ENCODE measurements around the gene TSEN34.
A peak's percentile ranks its signal among the peaks of the same experiment; 100 is the strongest.

The TSEN34 gene

DNA sequence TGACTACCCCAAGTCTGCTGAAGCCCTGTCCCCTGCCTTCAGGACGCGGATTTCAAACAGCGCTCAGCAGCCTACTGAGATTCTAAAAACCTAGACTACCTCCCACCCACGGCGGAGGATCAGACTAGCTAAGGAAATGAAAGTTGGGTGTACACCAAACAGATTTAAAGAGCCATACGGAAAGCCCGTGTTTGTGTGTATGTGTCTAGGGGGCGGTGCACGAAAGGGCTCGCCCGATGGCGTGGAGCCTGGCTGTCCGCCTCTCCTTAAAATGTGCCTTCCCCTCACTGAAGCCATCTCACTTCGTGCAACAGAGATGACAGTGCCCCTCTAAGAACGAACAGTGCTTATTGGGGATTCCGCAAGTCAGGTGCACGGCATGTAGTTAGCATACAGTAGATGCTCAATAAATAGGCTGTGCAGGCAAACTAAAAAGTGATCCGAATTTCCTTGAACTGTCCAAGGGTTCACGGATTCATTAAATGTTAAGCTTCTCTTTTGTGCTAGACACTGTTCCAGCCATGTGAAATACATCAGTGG is 32.2 kb upstream of the TSEN34 start:
- no peak for DNase-seq (ENCODE audit: low read depth, low spot score)

GRCh38 chr19:54159352-54160181 is 31.5 kb upstream of the TSEN34 start, which contains the start of gene LENG1:
Gene LENG1 (minus strand): TSS chr19:54159721. CDS start chr19:54159695, 26 bp downstream.
- DNase-seq (ENCODE audit: low read depth, low spot score), result peak; percentile 99
- H3K9me3 ChIP-seq (ENCODE audit: low read depth, low read length), result no peaks in the 10 kb centered on the region
- peak within 1 kb of the TSS; percentile 97 for H3K4me3 ChIP-seq
- peak within 1 kb of the TSS; percentile 91 for H3K9ac ChIP-seq (ENCODE audit: insufficient read length)
- peak within 1 kb of the TSS; percentile 93 for H3K27ac ChIP-seq
- TF ChIP-seq POLR2AphosphoS5 (IDR thresholded peaks at IDR 0.05; ENCODE audit: borderline replicate concordance, low read depth, low read length), result peak; percentile 74
- TF ChIP-seq EZH2 (IDR thresholded peaks at IDR 0.05), result no peak
- peaks cover 28% of the 10 kb centered on the region for H3K36me3 ChIP-seq (ENCODE audit: insufficient read depth, low read length)

More for the DNA sequence above, 32.2 kb upstream of the TSEN34 start:
- H3K4me3 ChIP-seq, result peak overlapping the region; percentile 92
- no peaks in the 10 kb centered on the region for H3K9me3 ChIP-seq (ENCODE audit: low read depth, low read length)
- H3K36me3 ChIP-seq (ENCODE audit: insufficient read depth, low read length), result peaks cover 35% of the 10 kb centered on the region
- H3K27ac ChIP-seq, result peak overlapping the region; percentile 93; the same call in 1 of the 2 replicates
- no peak for TF ChIP-seq EZH2 (IDR thresholded peaks at IDR 0.05)
- TF ChIP-seq FOXP2 (optimal IDR thresholded peaks at IDR 0.05; ENCODE audit: control extremely low read depth, extremely low read length, insufficient read depth), result no peak
- TF ChIP-seq POLR2AphosphoS5 (IDR thresholded peaks at IDR 0.05; ENCODE audit: borderline replicate concordance, low read depth, low read length), result no peak
- H3K9ac ChIP-seq (ENCODE audit: insufficient read length), result peak overlapping the region; percentile 82

GRCh38 chr19:54160182-54160811 is 30.8 kb upstream of the TSEN34 start:
- TF ChIP-seq EZH2 (IDR thresholded peaks at IDR 0.05) (no peak), POLR2AphosphoS5 (IDR thresholded peaks at IDR 0.05; ENCODE audit: borderline replicate concordance, low read depth, low read length) (no peak), FOXP2 (optimal IDR thresholded peaks at IDR 0.05; ENCODE audit: control extremely low read depth, extremely low read length, insufficient read depth) (no peak)
- Histone ChIP-seq H3K27ac (no peak overlapping the region), H3K9me3 (ENCODE audit: low read depth, low read length) (no peaks in the 10 kb centered on the region), H3K4me3 (peak overlapping the region; percentile 97), H3K36me3 (ENCODE audit: insufficient read depth, low read length) (peaks cover 21% of the 10 kb centered on the region), H3K9ac (ENCODE audit: insufficient read length) (peak overlapping the region; percentile 91)
- DNase-seq (ENCODE audit: low read depth, low spot score), result no peak

DNA sequence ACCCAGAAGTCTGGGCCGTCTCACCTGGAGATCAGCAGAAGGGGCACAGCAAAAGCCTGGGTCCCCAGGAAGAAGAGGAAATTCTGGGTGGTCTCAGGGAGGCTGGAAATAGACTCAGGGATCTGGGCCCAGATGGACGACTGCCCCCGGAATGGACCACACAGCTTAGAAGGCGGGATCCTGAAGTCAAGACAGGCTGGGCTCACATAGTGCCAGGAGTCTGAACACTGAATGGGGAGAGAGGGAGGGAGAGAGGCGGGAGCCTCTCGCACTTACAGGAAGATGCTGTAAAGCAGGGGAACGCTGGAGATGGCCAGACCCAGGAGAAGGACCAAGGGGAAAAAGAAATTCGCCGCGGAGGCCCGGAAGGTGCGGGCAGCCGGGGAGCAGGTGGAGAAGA is 30.3 kb upstream of the TSEN34 start:
- TF ChIP-seq POLR2AphosphoS5 (IDR thresholded peaks at IDR 0.05; ENCODE audit: borderline replicate concordance, low read depth, low read length) (no peak), FOXP2 (optimal IDR thresholded peaks at IDR 0.05; ENCODE audit: control extremely low read depth, extremely low read length, insufficient read depth) (no peak), EZH2 (IDR thresholded peaks at IDR 0.05) (no peak)
- Histone ChIP-seq H3K4me3 (peak overlapping the region; percentile 97), H3K9ac (ENCODE audit: insufficient read length) (peak overlapping the region; percentile 91), H3K27ac (no peak overlapping the region), H3K36me3 (ENCODE audit: insufficient read depth, low read length) (peaks cover 16% of the 10 kb centered on the region), H3K9me3 (ENCODE audit: low read depth, low read length) (no peaks in the 10 kb centered on the region)
- no peak for DNase-seq (ENCODE audit: low read depth, low spot score)

GRCh38 chr19:54162241-54162805 is 28.8 kb upstream of the TSEN34 start:
- Histone ChIP-seq H3K9me3 (ENCODE audit: low read depth, low read length) (no peaks in the 10 kb centered on the region), H3K36me3 (ENCODE audit: insufficient read depth, low read length) (peaks cover 3% of the 10 kb centered on the region; the same call in 1 of the 2 replicates), H3K9ac (ENCODE audit: insufficient read length) (no peak overlapping the region), H3K4me3 (peak overlapping the region; percentile 78), H3K27ac (no peak overlapping the region)
- TF ChIP-seq POLR2AphosphoS5 (IDR thresholded peaks at IDR 0.05; ENCODE audit: borderline replicate concordance, low read depth, low read length) (no peak), EZH2 (IDR thresholded peaks at IDR 0.05) (no peak), FOXP2 (optimal IDR thresholded peaks at IDR 0.05; ENCODE audit: control extremely low read depth, extremely low read length, insufficient read depth) (no peak)
- no peak for DNase-seq (ENCODE audit: low read depth, low spot score)

DNA sequence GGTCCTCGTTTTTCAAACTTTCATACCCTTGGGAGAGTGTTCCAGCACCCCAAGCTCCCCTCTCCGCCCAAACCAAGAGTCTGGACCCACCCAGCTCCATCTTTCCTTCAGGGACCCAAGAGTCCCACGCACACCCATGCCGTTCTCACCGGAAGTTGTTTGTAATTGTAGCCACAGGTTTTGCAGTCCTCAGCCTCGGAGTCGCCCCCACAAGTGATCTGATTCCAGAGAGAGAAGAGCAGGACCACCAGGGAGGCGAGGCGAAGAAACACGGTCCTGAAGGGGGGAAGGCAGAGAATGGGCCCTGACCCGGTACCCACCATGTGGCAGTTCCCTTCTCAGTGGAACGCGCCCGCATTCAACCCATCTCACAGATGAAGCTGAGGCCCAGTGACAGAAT is 28.2 kb upstream of the TSEN34 start:
- peak overlapping the region; percentile 78 for H3K4me3 ChIP-seq
- H3K9ac ChIP-seq (ENCODE audit: insufficient read length), result no peak overlapping the region
- TF ChIP-seq POLR2AphosphoS5 (IDR thresholded peaks at IDR 0.05; ENCODE audit: borderline replicate concordance, low read depth, low read length) (no peak), EZH2 (IDR thresholded peaks at IDR 0.05) (no peak), FOXP2 (optimal IDR thresholded peaks at IDR 0.05; ENCODE audit: control extremely low read depth, extremely low read length, insufficient read depth) (no peak)
- H3K9me3 ChIP-seq (ENCODE audit: low read depth, low read length), result no peaks in the 10 kb centered on the region
- no peak overlapping the region for H3K27ac ChIP-seq
- DNase-seq (ENCODE audit: low read depth, low spot score), result no peak
- H3K36me3 ChIP-seq (ENCODE audit: insufficient read depth, low read length), result 0 out of 2 replicates have a peak, but pooled peaks cover 2% of the 10 kb centered on the region

GRCh38 chr19:54164369-54165068 is 26.6 kb upstream of the TSEN34 start:
- Histone ChIP-seq H3K27ac (no peak overlapping the region), H3K9me3 (ENCODE audit: low read depth, low read length) (no peaks in the 10 kb centered on the region), H3K36me3 (ENCODE audit: insufficient read depth, low read length) (no peaks in the 10 kb centered on the region), H3K4me3 (no peak overlapping the region), H3K9ac (ENCODE audit: insufficient read length) (no peak overlapping the region)
- TF ChIP-seq EZH2 (IDR thresholded peaks at IDR 0.05) (no peak), POLR2AphosphoS5 (IDR thresholded peaks at IDR 0.05; ENCODE audit: borderline replicate concordance, low read depth, low read length) (no peak), FOXP2 (optimal IDR thresholded peaks at IDR 0.05; ENCODE audit: control extremely low read depth, extremely low read length, insufficient read depth) (no peak)
- DNase-seq (ENCODE audit: low read depth, low spot score), result no peak
